H9 (cell line): Measurements from ENCODE around the gene WBP2. TPM values are rescaled to one million over a fixed set of nuclear protein-coding genes. Genes with fewer than 3 reads are reported as not detected.

Source experiments
- DNase-seq: peaks from one replicate; pipeline ENCODE4 v3.0.0-alpha.2; 2017
- H2AFZ ChIP-seq: one replicate; pipeline ENCODE4 v1.6.1; 2013; ENCODE audit warnings: mild to moderate bottlenecking, low read length, control low read depth, moderate library complexity
- H2AK5ac ChIP-seq: 2 replicates; pipeline ENCODE4 v1.6.1; 2013; ENCODE audit warnings: low read length, control low read depth, mixed read lengths; ENCODE audit not compliant: insufficient read length
- H2BK120ac ChIP-seq: one replicate; pipeline ENCODE4 v1.6.1; 2013; ENCODE audit warnings: low read depth, mild to moderate bottlenecking, low read length, control low read depth, inconsistent platforms; ENCODE audit not compliant: poor library complexity, severe bottlenecking
- H2BK12ac ChIP-seq: 2 replicates; pipeline ENCODE4 v1.6.1; 2013; ENCODE audit warnings: low read length, control low read depth, mixed read lengths, low read depth; ENCODE audit not compliant: insufficient read length
- H2BK15ac ChIP-seq: 2 replicates; pipeline ENCODE4 v1.6.1; 2013; ENCODE audit warnings: low read depth, low read length, control low read depth
- H2BK20ac ChIP-seq: one replicate; pipeline ENCODE4 v1.6.1; 2013; ENCODE audit warnings: low read depth, mild to moderate bottlenecking, low read length, control low read depth, inconsistent platforms; ENCODE audit not compliant: poor library complexity, severe bottlenecking
- H2BK5ac ChIP-seq: 2 replicates; pipeline ENCODE4 v1.6.1; 2013; ENCODE audit warnings: low read length, control low read depth, mixed read lengths; ENCODE audit not compliant: insufficient read length
- H3K14ac ChIP-seq: 2 replicates; pipeline ENCODE4 v1.6.1; 2013; ENCODE audit warnings: low read length, control low read depth; ENCODE audit not compliant: insufficient read depth
- H3K18ac ChIP-seq: 2 replicates; pipeline ENCODE4 v1.6.1; 2013; ENCODE audit warnings: low read depth, mild to moderate bottlenecking, mixed read lengths, low read length, control low read depth; ENCODE audit not compliant: insufficient read length
- H3K23ac ChIP-seq: 2 replicates; pipeline ENCODE4 v1.6.1; 2013; ENCODE audit warnings: low read length, control low read depth, mixed read lengths, low read depth; ENCODE audit not compliant: insufficient read length
- H3K23me2 ChIP-seq: 2 replicates; pipeline ENCODE4 v1.6.1; 2013; ENCODE audit warnings: low read depth, mild to moderate bottlenecking, mixed read lengths, low read length, control low read depth; ENCODE audit not compliant: insufficient read length, poor library complexity, severe bottlenecking
- H3K27ac ChIP-seq: 2 replicates; pipeline ENCODE4 v1.5.1; 2013; ENCODE audit warnings: low read length, control low read depth, mixed read lengths, low read depth; ENCODE audit not compliant: insufficient read length
- H3K27me3 ChIP-seq: 2 replicates; pipeline ENCODE4 v1.6.1; 2013; ENCODE audit warnings: low read length, control low read depth, inconsistent platforms; ENCODE audit not compliant: insufficient read depth
- H3K4ac ChIP-seq: 2 replicates; pipeline ENCODE4 v1.6.1; 2013; ENCODE audit warnings: low read depth, mild to moderate bottlenecking, control low read depth, inconsistent platforms, low read length, moderate library complexity
- H3K4me1 ChIP-seq: 2 replicates; pipeline ENCODE4 v1.6.1; 2013; ENCODE audit warnings: low read length, control low read depth, inconsistent platforms; ENCODE audit not compliant: insufficient read depth
- H3K4me2 ChIP-seq: 2 replicates; pipeline ENCODE4 v1.6.1; 2013; ENCODE audit warnings: low read length, control low read depth, mixed read lengths; ENCODE audit not compliant: insufficient read length, insufficient read depth
- H3K56ac ChIP-seq: 2 replicates; pipeline ENCODE4 v1.6.1; 2013; ENCODE audit warnings: low read depth, mild to moderate bottlenecking, mixed read lengths, low read length, control low read depth; ENCODE audit not compliant: insufficient read length
- H3K79me1 ChIP-seq: 2 replicates; pipeline ENCODE4 v1.6.1; 2013; ENCODE audit warnings: low read depth, mild to moderate bottlenecking, moderate library complexity, low read length, control low read depth, inconsistent platforms; ENCODE audit not compliant: insufficient read depth, poor library complexity, severe bottlenecking
- H3K79me2 ChIP-seq: 2 replicates; pipeline ENCODE4 v1.6.1; 2013; ENCODE audit warnings: low read length, control low read depth, inconsistent platforms; ENCODE audit not compliant: insufficient read depth
- H3K9ac ChIP-seq: 2 replicates; pipeline ENCODE4 v1.6.1; 2013; ENCODE audit warnings: low read length, control low read depth, mixed read lengths; ENCODE audit not compliant: insufficient read length; ENCODE audit errors: extremely low read depth
- H3K9me3 ChIP-seq: one replicate; pipeline ENCODE4 v1.6.1; 2013; ENCODE audit warnings: low read depth, low read length, inconsistent platforms; ENCODE audit not compliant: control insufficient read depth
- H3T11ph ChIP-seq: one replicate; pipeline ENCODE4 v1.6.1; 2013; ENCODE audit warnings: mild to moderate bottlenecking, low read length, control low read depth, inconsistent platforms
- H4K20me1 ChIP-seq: one replicate; pipeline ENCODE4 v1.6.1; 2013; ENCODE audit not compliant: control insufficient read depth, insufficient read length, insufficient read depth
- H4K5ac ChIP-seq: 2 replicates; pipeline ENCODE4 v1.6.1; 2013; ENCODE audit warnings: low read depth, mild to moderate bottlenecking, mixed read lengths, low read length, control low read depth; ENCODE audit not compliant: insufficient read length
- H4K8ac ChIP-seq: replicated peaks from 2 replicates; pipeline ENCODE4 v1.6.1; 2013; ENCODE audit warnings: low read length, control low read depth, mixed read lengths, low read depth; ENCODE audit not compliant: insufficient read length
- H4K91ac ChIP-seq: 2 replicates; pipeline ENCODE4 v1.6.1; 2013; ENCODE audit warnings: low read depth, mild to moderate bottlenecking, moderate library complexity, mixed read lengths, low read length, control low read depth; ENCODE audit not compliant: insufficient read length
- H3K27ac Mint-ChIP-seq, 3 experiments: 2 replicates in 2 of 3; 3 replicates in 1 of 3; pipeline ENCODE4 v1.8.0; 2020 to 2021; ENCODE audit warnings: mixed read lengths in 3 of 3, mild to moderate bottlenecking in 1 of 3, moderate library complexity in 1 of 3
- H3K27me3 Mint-ChIP-seq: 2 replicates; pipeline ENCODE4 v1.8.0; 2021; ENCODE audit warnings: low read depth, mild to moderate bottlenecking, moderate library complexity, mixed read lengths
- H3K36me3 Mint-ChIP-seq, 3 experiments: 2 replicates in 2 of 3; 3 replicates in 1 of 3; pipeline ENCODE4 v1.8.0; 2020 to 2021; ENCODE audit warnings: low read depth in 3 of 3, mixed read lengths in 3 of 3; ENCODE audit not compliant: insufficient read depth in 1 of 3
- H3K4me1 Mint-ChIP-seq, 2 experiments: 2 replicates each; pipeline ENCODE4 v1.8.0; 2020; ENCODE audit warnings: mixed read lengths in 2 of 2
- H3K4me3 Mint-ChIP-seq, 2 experiments: 2 replicates in 1 of 2; 3 replicates in 1 of 2; pipeline ENCODE4 v1.8.0; 2020 to 2021; ENCODE audit warnings: mild to moderate bottlenecking in 2 of 2, mixed read lengths in 2 of 2, moderate library complexity in 1 of 2
- H3K9me3 Mint-ChIP-seq, 2 experiments: 2 replicates in 1 of 2; 3 replicates in 1 of 2; pipeline ENCODE4 v1.8.0; 2020; ENCODE audit warnings: mild to moderate bottlenecking in 2 of 2, mixed read lengths in 2 of 2, moderate library complexity in 1 of 2
- WGBS: extraction: QIAGEN DNeasy Blood & Tissue Kit; methylation state at CpG from one replicate; pipeline ENCODE4 v1.1.7; 2013; ENCODE audit warnings: missing lambda C conversion rate, low lambda C conversion rate, mixed read lengths; ENCODE audit not compliant: insufficient read length; ENCODE audit errors: extremely low coverage; 5-methylcytosine and 5-hydroxymethylcytosine counted together
- total RNA-seq: library from RNA; stranded (reverse); gene quantifications from 2 replicates; pipeline ENCODE4 v1.2.1, GENCODE V29; 2021
- TF ChIP-seq, protein P1 (sequence below): fragments of 200-600 bp; sonication (generic); conservative IDR thresholded peaks from 3 replicates; pipeline ENCODE4 v1.8.0; 2021; ENCODE audit warnings: antibody characterized with exemption, mild to moderate bottlenecking

WBP2 gene
- total RNA-seq, 1 experiment from 2014 or later, result 63.2 TPM

DNA sequence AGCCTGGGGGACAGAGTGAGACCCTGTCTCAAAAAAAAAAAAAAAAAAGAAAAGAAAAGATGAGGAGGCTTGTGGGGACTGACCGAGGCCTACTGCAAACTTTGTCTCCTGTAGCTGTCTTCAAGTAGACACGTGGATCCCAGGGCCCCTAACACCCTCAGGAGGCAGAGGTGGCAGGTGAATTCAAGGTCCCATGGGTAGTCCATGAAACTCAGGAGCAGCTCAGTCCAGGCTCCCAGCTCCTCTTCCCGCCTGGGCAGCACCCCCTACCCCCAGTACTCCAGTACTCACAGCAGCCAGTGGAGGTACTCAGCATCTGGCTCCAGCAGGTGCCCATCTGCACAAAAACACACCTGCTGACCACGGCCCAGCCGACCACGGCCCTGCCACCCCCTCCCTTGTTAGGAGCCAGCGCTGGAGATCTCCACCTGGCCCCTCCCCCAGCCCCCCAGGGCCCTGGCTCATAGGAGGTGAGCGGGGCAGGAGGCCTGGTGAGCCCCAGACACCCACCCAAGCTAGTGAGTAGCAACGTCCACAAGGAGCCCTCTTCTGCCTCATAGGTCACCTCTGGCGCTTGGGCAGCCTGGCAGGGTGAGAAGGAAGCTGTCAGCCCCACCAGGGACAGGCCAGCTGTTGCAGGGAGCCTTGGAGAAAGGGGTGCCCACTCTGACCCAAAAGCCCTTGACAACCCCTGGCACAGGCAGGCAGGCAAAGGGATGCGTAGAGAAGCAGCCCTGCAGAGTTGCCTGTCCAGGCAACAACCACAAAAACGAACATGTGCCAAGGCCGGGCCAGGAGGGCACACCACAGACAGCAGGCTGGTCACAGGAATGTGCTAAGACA, 45.8 kb upstream of the WBP2 start:
- H2BK15ac ChIP-seq, result no peak overlapping the region
- Mint-ChIP-seq H3K27ac (no peak overlapping the region), H3K9me3 (no peaks in the 10 kb centered on the region), H3K4me3 (no peak overlapping the region), H3K36me3 (peaks cover 14 to 44% (median 40%) of the 10 kb centered on the region in 3 experiments; a peak in 6 of 7 replicates), H3K27me3 (no peaks in the 10 kb centered on the region; the same call in 1 of the 2 replicates), H3K4me1 (peaks cover 8 to 12% of the 10 kb centered on the region in 2 experiments)
- H3K4me1 ChIP-seq, result no peaks in the 10 kb centered on the region
- H2BK5ac ChIP-seq, result no peak overlapping the region
- H4K8ac ChIP-seq, result no peak overlapping the region
- H2BK20ac ChIP-seq, result no peak overlapping the region
- H2BK120ac ChIP-seq, result no peak overlapping the region
- no peak overlapping the region for H2BK12ac ChIP-seq
- peaks cover 10% of the 10 kb centered on the region for H3K23me2 ChIP-seq
- H3K27me3 ChIP-seq, result no peaks in the 10 kb centered on the region
- no peak overlapping the region for H3K18ac ChIP-seq
- no peak overlapping the region for H3K4ac ChIP-seq
- H4K20me1 ChIP-seq, result no peaks in the 10 kb centered on the region
- no peak overlapping the region for H4K91ac ChIP-seq
- no peak overlapping the region for H3K23ac ChIP-seq
- H3K4me2 ChIP-seq, result no peak overlapping the region
- no peak overlapping the region for H3K56ac ChIP-seq
- H3K9me3 ChIP-seq, result no peaks in the 10 kb centered on the region
- TF ChIP-seq, protein P1, sequence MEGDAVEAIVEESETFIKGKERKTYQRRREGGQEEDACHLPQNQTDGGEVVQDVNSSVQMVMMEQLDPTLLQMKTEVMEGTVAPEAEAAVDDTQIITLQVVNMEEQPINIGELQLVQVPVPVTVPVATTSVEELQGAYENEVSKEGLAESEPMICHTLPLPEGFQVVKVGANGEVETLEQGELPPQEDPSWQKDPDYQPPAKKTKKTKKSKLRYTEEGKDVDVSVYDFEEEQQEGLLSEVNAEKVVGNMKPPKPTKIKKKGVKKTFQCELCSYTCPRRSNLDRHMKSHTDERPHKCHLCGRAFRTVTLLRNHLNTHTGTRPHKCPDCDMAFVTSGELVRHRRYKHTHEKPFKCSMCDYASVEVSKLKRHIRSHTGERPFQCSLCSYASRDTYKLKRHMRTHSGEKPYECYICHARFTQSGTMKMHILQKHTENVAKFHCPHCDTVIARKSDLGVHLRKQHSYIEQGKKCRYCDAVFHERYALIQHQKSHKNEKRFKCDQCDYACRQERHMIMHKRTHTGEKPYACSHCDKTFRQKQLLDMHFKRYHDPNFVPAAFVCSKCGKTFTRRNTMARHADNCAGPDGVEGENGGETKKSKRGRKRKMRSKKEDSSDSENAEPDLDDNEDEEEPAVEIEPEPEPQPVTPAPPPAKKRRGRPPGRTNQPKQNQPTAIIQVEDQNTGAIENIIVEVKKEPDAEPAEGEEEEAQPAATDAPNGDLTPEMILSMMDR, result no peak
- no peaks in the 10 kb centered on the region for H3K79me2 ChIP-seq
- no peak overlapping the region for H3K14ac ChIP-seq
- H3K79me1 ChIP-seq, result no peaks in the 10 kb centered on the region
- no peak overlapping the region for H2AK5ac ChIP-seq
- H3K9ac ChIP-seq, result no peak overlapping the region
- H3T11ph ChIP-seq, result no peak overlapping the region
- peak; percentile 25 for DNase-seq
- no peak overlapping the region for H4K5ac ChIP-seq
- WGBS, result no CpG with 5 or more reads among the region's 13 CpGs
- H2AFZ ChIP-seq, result no peak overlapping the region
- H3K27ac ChIP-seq, result no peak overlapping the region
